ENCODE measurements around the gene BBS9.

DNA sequence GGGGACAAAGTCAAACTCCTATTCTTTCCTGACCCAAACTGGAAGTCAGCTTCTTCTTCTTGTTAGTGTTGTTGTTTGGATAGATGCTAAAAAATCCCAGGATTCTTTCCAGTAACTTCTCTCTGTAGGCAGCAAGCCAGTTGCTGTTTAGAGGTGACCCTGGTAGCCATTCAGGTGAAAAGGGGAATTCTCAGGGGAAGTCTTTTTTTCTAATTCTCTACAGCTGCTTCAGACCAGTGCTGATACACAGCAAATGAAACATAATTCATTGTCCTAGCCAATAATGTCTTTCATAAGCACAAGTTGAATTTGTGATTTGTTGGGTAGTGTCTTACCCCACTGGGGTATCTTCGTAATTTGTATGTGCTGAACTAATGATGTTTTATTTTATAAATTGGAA lies 357.3 kb downstream of the BBS9 start:
- TF ChIP-seq, protein P1, sequence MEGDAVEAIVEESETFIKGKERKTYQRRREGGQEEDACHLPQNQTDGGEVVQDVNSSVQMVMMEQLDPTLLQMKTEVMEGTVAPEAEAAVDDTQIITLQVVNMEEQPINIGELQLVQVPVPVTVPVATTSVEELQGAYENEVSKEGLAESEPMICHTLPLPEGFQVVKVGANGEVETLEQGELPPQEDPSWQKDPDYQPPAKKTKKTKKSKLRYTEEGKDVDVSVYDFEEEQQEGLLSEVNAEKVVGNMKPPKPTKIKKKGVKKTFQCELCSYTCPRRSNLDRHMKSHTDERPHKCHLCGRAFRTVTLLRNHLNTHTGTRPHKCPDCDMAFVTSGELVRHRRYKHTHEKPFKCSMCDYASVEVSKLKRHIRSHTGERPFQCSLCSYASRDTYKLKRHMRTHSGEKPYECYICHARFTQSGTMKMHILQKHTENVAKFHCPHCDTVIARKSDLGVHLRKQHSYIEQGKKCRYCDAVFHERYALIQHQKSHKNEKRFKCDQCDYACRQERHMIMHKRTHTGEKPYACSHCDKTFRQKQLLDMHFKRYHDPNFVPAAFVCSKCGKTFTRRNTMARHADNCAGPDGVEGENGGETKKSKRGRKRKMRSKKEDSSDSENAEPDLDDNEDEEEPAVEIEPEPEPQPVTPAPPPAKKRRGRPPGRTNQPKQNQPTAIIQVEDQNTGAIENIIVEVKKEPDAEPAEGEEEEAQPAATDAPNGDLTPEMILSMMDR (IDR thresholded peaks at IDR 0.05), result no peak
- no peak for TF ChIP-seq POLR2A (IDR thresholded peaks at IDR 0.05)
- TF ChIP-seq POLR2AphosphoS5 (IDR thresholded peaks at IDR 0.05), result no peak

Data from gastroesophageal sphincter (tissue), 3 donors.